Measurements from ENCODE around the gene CPNE9.

DNA sequence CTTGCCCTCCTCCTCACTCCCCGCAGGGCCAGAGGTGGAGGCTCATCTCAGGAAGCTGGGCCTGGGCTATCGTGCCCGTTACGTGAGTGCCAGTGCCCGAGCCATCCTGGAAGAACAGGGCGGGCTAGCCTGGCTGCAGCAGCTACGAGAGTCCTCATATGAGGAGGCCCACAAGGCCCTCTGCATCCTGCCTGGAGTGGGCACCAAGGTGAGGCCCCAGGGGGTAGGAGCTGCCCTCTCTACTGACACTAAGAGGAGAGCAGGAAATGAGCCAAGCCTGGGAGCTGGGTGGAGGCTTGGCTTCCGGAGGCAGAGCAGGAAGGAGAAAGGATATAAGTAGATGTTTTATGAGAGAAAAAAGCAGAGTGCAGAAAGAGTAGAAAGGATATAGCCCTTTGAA is 51.0 kb downstream of the CPNE9 start:
- no peak for TF ChIP-seq EZH2 (IDR thresholded peaks at IDR 0.05; ENCODE audit: insufficient read depth, low read length)
- TF ChIP-seq, protein P1, sequence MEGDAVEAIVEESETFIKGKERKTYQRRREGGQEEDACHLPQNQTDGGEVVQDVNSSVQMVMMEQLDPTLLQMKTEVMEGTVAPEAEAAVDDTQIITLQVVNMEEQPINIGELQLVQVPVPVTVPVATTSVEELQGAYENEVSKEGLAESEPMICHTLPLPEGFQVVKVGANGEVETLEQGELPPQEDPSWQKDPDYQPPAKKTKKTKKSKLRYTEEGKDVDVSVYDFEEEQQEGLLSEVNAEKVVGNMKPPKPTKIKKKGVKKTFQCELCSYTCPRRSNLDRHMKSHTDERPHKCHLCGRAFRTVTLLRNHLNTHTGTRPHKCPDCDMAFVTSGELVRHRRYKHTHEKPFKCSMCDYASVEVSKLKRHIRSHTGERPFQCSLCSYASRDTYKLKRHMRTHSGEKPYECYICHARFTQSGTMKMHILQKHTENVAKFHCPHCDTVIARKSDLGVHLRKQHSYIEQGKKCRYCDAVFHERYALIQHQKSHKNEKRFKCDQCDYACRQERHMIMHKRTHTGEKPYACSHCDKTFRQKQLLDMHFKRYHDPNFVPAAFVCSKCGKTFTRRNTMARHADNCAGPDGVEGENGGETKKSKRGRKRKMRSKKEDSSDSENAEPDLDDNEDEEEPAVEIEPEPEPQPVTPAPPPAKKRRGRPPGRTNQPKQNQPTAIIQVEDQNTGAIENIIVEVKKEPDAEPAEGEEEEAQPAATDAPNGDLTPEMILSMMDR (IDR thresholded peaks at IDR 0.05; ENCODE audit: insufficient read depth, low read depth, low read length), result no peak
